Measurements from ENCODE around the gene SACS.
"Not testable (repeated sequence)": the region's sequence is repeated elsewhere in the genome, so short reads cannot be mapped to it uniquely, and the experiment has no call there.

SACS gene

DNA sequence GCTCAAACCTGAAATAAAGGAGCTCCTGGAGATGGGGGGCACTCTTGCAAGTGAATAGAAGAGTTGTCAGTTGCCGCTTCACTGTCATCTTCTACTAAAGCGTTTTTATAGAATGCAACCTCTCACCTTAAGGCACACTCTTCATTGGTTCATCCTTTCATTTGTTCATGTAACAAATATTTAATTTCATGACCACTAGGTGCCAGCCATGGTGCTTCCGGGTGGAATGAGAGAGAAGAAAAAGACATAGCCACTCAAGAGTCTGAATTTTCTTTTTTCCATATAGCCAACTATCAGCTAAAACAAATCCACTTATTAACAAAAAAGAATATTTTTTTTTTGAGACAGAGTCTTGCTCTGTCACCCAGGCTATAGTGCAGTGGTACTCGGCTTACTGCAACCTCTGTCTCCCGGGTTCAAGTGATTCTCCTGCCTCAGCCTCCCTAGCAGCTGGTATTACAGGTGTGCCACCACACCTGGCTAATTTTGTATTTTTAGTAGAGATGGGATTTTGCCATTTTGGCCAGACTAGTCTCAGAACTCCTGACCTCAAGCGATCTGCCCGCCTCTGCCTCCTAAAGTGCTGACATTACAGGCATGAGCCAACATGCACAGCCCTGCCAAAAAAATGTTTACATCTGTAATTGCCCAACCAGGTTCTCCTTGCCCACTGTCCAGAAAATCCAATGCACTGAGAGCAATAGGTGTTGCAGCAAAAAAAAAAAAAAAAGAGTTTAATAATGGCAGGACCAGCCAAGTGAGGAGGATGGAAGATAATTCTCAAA, 22.1 kb upstream of the SACS start:
- no peak for DNase-seq (ENCODE audit: extremely low read depth in 1 of 2, low read depth in 1 of 2)

DNA sequence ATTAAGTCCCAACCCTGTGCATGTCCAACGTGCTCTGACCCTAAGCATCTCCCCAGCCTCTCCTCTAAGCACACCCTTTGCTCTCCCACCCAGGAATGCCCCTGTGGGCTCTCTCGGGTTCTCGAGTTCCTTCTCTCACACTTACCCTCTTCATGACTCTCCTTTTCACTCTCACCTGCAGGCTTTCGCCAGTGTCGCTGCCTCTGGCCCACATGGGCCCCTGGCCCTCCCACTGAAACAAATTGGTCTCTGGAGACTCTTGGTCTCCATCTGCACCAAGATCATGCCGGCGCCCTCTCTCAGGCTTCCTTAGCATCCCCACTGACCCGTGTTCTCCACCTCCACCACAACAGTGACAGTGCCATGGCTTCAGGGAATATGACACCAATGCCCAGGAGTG, 19.6 kb upstream of the SACS start:
- no peak for DNase-seq (ENCODE audit: extremely low read depth in 1 of 2, low read depth in 1 of 2)

DNA sequence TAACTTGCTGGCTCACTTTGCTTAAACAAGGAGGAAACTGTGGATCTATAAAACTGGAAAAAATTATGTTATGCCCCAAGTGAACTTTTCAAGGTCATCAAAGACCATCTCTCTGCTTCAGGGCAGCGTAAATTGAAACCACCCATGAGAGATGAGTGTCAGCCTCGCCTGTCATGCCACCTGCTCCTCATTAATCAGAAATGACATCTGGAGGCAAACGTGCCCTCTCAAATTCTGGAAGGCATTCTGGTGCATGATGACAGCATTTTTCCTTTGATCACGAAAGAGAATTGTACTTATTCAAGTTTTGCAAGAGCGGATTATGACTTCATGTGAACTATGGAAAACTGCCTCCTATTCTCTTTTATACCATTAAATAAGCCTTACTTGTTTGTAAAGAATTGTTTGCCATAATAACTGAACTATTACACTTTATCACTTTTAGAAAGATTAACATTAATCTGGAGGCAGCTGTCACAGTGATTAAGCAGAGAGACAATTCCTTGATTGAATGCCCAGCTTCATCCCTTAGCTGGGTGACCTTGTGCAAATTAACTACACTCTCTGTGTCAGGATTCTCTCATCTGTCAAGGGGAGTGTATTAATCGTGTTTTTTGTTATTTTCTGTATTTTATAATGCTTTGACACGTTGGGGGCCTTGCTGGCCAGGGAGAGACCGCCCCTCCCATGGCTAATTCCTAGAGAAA, 17.0 kb upstream of the SACS start:
- DNase-seq (ENCODE audit: extremely low read depth in 1 of 2, low read depth in 1 of 2) = no peak

DNA sequence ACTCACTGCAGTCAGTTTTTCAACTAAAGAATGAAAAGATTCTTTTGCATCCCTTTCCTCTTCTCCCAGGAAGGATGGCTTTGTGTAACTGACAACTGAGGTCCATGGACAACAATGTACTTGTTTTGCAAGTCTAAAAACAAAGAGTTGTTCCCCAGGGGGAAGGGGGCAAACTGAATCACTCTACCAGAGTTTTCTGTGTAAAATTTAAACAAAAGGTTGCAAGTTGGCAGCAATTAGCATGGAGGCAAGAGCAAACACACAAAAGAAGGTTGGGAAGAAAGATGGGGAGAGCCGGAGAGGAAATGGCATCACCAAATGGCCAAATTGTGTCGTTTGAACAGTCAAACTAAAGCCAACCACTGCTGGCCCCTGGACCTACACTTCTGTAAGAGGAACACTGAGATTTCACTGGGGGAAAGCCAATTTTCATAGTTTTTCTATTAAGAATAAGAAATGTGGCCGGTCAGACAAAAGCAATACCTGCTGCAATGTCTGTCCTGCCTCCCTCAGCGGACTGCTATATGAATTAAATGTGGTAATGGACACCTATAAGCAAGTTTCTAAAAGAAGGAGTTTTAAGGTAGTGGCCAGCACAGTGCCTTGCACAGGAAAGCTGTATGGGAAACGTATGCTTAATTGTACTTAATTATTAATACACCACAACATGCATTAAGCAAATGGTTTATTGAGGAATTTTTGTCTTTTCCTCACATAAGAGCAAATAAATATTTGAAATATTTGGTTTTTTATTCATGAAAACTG, 16.1 kb upstream of the SACS start:
- DNase-seq (ENCODE audit: extremely low read depth in 1 of 2, low read depth in 1 of 2) = no peak

DNA sequence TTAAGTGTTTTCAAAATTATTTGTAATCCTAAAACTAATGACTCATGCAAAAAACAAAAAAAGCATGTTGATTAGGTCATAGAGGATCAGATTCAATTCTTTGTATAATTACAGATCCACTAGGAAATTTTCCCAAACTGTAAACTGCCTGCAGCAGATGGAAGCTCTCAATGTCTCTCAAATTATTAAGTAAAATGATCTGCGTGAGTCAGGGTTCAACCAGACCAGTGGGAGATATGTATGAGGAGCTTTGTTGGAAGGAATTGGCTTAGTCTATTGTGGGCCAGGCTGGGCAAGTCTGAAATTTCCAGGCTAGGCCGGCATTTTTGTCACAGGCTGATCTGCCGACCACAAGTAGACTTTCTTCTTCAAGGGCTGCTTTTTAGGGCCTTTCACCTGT, 14.4 kb upstream of the SACS start:
- no peak for DNase-seq (ENCODE audit: extremely low read depth in 1 of 2, low read depth in 1 of 2)

DNA sequence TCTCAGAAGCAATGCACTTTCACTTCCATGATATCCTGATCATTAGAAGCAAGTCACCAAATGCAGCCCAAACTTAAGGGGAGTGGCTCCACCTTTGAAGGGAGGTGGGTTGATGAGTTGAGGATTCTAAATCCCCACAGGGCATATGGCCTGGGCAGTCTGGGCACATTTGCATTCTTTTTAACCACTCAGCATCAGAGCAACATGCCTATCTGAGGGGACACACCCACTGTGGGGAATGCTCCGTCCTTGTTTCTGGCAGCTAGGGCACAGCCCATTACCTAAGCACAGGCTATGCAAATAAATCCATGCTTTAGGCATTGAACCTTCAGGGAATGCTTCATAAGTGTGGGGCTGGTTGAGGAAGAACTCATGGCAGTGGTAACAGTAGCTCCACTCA, 12.3 kb upstream of the SACS start:
- DNase-seq (ENCODE audit: extremely low read depth in 1 of 2, low read depth in 1 of 2) = no peak

DNA sequence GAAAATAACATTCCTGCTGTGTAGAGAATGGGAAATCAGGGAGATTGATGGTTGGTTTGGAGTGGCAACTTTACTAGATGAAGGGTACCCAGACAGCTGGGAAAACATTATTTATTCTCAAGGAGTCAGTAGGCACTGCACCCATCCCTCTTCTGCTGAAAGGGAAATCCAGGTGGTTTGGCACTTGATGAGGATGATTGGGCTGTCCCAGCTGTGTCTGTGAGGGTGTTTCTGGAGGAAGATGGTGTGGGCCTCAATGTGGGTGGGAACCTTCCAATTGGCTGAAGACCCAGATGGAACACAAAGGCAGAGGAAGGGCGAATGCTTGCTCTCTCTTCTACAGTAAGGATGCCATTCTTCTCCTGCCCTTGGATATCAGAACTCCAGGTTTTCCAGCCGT, 10.4 kb upstream of the SACS start:
- DNase-seq (ENCODE audit: extremely low read depth in 1 of 2, low read depth in 1 of 2) = no peak

DNA sequence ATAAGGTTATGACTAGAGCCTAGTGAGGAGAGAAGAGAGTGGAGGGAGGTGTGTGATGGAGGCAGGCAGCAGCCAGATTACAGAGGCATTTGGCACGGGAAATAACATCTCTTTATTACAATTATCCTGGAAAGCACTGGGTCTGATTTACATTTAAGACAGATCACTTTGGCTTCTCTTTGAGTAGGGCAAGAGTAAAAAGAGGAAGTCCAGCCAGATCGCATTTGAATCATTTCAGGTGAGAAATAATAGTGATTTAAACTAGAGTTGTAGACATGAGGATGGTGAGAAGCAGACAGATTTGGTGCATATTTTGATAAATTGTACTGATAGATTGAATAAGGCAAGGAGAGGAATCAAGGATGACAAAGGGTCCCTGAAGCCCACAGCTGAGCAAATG, 9.6 kb upstream of the SACS start:
- DNase-seq (ENCODE audit: extremely low read depth in 1 of 2, low read depth in 1 of 2) = no peak

DNA sequence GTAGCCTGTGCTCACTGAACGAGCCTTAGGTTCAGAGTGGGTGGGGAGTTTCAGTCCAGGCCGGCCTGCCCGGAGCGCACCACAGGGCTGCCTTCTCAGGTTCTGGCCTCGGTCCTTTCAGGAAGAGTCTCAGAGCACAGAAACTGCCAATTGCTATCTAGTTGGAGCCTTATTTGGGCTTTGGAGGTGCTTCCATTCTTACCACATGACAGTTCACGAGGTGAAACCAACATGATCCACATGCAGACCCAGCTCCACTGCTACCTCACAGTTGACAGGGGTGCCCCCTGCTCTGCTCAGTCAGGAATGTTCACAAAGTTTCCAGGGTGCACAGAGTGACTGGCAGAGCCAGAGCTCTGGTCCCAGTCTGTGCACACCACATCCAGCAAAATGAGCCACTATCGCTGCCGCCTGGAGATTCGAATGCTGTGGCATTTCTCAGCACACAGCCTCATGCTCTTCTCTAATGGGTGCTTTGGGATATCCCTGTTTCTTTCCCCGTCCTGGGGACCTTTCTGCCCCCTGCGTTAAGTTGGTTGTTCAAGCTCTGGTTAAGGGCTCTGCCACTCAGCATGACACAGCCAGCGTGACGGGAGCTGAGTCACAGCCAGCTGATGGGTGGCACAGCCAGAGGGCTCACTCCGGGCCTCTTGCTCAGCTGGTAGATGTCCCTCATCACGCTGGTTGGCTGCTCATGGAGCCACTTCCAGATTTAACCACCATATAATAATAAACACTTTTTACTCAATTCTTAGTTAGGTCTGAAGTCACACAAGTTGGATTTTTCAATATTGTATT, 7.5 kb upstream of the SACS start:
- no peak for DNase-seq (ENCODE audit: extremely low read depth in 1 of 2, low read depth in 1 of 2)

DNA sequence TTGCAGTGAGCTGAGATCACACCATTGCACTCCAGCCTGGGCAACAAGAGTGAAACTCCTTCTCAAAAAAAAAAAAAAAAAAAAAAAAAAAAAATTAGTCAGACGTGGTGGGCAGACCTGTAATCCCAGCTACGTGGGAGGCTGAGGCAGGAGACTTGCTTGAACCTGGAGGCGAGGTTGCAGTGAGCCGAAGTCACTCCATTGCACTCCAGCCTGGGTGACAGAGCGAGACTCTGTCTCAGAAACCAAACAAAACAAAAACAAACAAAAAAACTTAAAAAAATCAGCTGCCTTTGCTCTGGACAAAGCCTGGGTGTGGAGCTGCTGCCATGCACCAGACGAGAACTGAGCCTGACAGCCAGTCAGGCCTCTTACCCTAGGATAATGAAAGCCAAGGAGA, 6.8 kb upstream of the SACS start:
- DNase-seq (ENCODE audit: extremely low read depth in 1 of 2, low read depth in 1 of 2) = not testable (repeated sequence)

DNA sequence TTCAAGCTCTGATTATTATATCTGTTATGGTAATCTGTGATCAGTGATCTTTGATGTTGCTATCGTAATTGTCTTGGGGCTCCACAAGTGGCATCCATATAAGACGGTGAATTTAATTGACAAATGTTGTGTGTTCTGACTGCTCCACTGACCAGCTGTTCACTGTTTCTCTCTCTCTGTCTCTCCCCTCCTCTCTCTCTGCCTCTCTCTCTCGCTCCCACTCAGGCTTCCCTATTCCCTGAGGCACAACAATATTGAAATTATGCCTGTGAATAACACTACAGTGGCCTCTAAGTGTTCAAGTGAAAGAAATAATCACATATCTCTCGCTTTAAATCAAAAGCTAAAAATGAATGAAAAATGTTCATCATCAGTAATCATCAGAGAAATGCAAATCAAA, 4.4 kb upstream of the SACS start:
- DNase-seq (ENCODE audit: extremely low read depth in 1 of 2, low read depth in 1 of 2) = no peak

DNA sequence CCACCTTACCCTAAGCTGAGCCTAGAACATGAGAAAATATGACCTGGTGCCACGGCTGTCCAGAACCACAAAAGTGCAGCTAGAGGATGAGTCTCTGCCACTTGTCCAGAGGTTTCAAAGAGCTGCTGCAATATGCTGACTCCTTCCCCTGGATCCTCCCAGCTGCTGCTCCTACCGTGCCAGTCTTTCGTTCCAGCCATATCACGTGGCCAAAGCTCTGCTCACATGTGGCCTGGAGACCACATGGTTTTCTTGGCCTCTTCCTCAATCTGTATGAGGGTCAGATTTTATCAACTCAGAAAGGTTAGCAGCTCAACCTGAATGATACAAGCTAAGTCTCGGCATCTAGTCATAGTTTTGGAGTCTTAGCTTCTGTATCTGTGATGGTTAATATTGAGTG, 3.2 kb upstream of the SACS start:
- no peak for DNase-seq (ENCODE audit: extremely low read depth in 1 of 2, low read depth in 1 of 2)

DNA sequence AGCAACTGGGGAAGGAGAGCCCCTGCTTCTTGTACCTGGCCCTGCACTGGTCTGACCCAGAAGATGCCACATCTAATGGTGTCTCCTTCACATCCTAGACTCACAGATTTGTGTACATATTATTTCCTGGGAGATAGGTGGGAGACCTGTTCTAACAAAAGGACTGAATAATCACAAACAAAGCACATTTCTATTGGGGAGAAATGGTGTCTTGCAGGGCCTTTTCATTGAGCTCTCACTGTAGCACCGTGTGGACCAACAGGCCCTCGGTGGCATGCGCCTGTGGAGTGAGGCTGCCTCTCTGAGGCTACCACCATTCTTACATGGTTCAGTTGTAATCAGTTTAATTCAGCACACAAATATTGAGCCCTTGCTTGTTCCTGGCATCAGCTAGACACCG, 989 bp upstream of the SACS start:
- no peak for DNase-seq (ENCODE audit: extremely low read depth in 1 of 2, low read depth in 1 of 2)

DNA sequence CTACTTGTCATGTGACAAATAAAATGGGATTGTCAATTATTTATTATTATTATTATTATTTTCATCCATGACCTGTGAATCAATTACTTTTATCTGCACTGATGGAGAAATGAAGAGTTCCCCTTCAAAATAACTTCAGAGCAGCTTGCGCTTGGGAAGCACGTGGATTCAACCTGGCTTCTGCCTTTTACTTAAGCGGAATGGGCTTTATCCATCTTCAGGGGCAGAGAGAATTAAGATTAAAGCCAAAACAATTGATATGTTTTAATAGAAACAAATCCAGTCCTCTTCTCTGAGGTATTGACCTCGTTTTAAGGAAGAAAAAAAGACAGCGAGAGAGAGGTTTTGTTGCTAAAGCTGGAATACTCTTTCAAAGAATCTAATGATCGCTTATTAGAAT, 876 bp downstream of the SACS start:
- DNase-seq (ENCODE audit: extremely low read depth in 1 of 2, low read depth in 1 of 2) = no peak

DNA sequence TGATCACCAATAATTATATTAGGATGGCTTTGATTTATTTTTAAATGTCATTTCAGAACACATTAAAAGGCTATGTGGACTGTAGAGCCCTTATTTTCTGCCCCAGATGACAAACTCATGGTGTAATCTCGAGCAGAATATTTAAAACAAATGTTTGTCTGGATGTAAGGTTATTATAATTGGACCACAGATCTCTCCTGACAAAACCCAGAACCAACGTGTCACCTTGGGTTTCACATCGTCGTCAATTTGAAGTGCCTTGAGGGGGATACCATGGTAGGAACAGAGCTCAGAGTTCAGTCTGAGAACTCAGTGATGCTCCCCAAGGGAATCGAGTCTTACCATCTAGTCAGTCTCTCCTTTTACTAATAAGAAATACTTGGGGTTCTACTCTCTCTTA, 2.8 kb downstream of the SACS start:
- no peak for DNase-seq (ENCODE audit: extremely low read depth in 1 of 2, low read depth in 1 of 2)

DNA sequence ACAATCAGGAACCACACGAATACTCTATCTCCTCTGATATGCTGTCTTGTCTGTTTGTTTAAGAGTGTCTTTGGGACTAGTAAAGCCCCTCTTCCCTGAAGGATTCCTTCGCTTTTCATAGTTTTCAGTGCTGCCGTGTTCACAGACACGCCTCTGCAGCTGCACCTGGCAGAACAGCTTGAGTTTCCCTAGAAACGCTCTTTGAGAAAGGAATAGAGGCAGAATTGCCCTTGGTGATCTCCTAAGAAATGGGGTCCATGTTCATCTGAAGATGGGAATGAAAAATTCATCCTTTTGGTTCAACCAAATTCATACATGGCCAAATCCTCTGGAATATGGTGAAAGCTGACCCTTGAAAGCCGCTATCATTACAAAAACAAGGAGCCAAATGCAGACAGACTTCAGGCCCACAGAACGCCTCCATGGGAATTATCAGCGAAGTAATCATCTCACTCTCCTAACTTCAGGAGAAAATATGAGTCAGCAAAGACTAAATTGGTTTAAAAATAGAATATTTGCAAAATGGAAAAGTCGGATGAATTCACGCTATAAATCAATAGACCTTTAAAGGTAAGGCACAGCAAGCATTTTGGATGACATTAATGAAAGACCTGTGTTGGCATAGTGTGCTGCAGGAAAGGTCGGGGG, 5.5 kb downstream of the SACS start:
- DNase-seq (ENCODE audit: extremely low read depth in 1 of 2, low read depth in 1 of 2) = no peak

DNA sequence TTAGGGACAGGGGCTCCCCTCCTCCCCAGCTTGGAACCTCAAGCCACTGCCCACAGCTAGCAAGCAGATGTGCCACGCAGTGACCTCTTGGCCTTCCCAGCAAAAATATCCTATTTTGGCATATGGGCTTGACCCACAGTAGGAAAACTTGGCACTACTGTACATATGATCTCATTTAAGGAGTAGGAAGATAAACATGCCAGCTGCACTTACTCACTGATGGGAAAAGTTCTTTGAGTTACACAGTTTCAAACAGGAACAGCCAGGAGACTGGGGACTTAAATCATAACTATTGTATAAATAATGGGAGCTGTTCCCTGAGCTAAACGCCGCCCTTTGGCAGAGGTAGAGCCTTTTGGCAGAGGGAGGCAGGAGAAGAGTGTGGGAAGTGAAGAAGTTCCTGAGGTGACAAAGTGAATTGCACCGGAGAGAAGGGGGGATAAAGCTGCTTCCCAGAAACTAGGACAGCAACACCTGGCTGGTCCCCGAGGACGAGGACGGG, 6.1 kb downstream of the SACS start:
- no peak for DNase-seq (ENCODE audit: extremely low read depth in 1 of 2, low read depth in 1 of 2)

DNA sequence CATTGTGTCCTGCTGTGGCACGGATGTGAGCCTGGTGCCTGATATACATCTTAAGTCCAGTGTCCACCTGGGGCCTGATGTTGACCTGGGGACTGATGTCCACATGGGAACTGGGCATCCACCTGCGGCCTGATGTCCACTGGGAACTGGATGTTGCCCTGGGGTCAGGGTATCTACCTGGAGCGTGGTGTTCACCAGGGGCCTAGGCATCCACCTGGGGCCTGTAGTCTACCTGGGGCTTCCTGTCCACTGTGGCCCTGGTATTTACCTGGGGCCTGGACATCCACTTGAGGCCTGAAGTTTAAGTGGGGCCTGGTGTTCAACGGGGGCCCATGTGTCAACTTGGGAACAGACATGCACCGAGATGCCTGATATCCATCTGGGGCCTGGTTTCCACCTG, 11.9 kb downstream of the SACS start:
- DNase-seq (ENCODE audit: extremely low read depth in 1 of 2, low read depth in 1 of 2) = no peak

DNA sequence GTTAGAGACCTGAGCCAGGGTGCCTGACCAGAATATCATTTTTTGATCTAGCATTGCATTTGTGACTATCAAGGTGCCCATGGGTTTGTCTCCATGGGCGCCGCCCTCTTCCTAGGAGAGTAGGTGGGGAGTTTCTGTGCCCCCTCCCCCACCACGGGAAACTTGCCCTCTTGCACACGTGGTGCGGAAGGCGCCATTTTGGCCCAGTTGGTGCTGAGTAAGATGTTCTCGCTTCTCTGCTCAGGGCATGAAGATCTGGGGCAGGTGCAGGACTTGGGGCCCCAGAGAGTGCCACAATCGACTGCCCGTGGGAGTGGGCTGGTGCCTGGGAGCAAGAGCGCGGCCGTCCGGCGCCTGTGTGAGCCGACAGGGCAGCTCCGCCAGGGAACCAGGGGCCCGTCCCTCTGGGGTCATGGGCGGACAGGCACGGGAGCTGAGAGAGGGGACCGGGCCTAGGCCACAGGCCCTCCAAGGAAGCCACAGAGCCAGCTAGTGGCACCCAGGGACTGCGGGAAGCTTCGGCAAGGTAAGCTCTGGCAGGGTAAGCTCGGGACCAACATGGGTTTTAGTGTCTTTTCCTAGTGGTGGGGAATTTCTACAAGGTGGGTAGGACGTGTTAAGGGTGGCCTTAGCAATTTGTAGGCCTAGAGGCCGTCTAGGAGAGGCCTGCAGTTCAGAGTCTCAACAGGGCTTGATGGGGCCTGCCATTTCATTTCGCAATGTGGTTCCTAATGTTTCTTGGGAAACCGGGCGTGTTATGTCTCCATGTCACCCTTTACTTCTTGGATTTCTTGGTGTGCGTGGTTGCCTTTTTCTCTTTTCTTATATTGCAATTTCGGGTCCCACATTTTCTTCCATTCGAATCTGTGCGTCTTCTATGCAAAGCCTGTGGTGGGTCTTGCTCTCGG, 14.5 kb downstream of the SACS start:
- no peak for DNase-seq (ENCODE audit: extremely low read depth in 1 of 2, low read depth in 1 of 2)

Data from stimulated activated CD8-positive, alpha-beta memory T cell treated with anti-CD3 and anti-CD28 coated beads, Interleukin-7, amount 100 ng/mL, for 48 hours (primary cell).